GM10847 (cell line): ENCODE data around the gene ATP5PD.

ENCODE experiments used
- POLR2A ChIP-seq: IDR thresholded peaks from 2 replicates; pipeline ENCODE4 v1.6.1; 2011; ENCODE audit not compliant: insufficient read length; ENCODE audit errors: extremely low read depth

ATP5PD gene

DNA sequence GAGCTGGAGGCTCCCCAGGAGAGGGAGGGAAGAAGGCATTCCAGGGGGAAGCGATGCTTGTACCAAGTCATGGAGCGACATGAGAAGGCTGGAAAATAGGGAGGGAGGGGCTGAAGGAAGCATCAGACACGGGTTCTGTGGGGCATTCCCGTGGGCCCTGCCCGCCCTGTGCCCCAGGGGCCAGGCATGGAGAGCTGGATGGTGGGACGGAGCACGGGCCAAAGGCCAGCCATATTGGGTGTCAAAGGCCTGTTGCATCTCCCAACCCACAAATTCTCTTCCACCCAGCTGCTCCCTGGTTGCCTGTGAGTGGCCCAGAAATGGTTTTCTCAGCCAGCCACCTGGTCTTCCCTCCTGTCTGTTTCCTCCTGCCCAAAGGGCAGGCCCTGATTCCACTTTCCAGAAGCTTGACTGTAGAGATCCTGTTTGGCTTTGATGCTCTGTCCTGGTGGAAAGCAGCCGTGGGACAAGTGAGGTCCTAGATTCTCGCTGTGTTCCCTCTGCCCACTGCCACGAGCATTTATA lies 56.1 kb downstream of the ATP5PD start:
- no peak for TF ChIP-seq POLR2A
